GM19239 (cell line): ENCODE measurements around the gene GDPD4.

Source experiments
- DNase-seq: peaks from one replicate; pipeline ENCODE4 v3.0.0; 2011; ENCODE audit warnings: low spot score; ENCODE audit not compliant: insufficient read length
- FAIRE-seq: peaks from 2 replicates; lab custom pipeline; 2011; peaks lifted over from hg19 to GRCh38; lab: Jason Lieb, UNC

GDPD4 gene, protein sequence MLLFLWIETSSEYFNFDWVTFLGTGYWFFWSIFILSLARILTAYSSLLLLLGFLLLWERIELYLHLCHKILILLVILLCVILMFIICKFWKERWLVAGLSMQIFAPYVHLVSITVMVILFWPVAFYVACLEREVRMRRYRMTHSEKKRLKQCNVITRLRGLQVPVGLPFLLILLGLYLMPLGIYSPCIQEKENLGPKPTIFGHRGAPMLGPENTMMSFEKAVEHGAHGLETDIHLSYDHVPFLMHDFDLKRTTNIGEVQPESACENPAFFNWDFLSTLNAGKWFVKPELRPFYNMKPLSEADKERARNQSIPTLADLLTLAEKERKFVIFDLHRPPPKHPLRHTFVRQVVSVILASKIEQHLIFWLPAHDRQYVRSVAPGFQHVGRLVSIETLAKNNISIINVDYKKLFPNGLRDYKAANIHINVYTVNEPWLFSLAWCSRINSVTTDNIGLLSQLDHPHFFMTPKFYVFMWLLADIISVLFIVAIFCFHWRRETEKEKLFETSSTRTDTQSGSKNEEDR

GRCh38 chr11:77301510-77301909 is at the start of gene GDPD4:
Gene GDPD4 (minus strand): TSS chr11:77301686. CDS start chr11:77285137, 16,549 bp downstream.
- no peak for FAIRE-seq
- DNase-seq: no peak

DNA sequence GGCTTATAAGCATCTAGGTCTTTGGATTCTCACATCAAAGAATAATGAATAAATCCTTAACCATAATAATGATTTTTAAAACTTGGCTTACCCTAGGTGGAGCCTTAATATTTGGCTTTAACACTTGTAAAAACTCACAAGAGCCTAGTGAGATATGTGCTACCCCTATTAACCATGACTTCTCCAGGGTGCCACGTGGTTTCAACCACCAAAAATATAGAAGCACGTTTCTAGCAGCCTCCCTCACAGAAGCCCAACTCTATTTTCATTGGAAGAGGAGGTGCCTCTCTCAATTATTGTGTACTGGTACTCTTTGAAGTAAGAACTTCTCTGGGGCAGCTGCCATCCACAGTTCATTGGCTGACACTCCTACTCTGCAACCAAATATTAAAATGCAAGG is 46.5 kb upstream of the GDPD4 start:
- DNase-seq: no peak
- FAIRE-seq: no peak

DNA sequence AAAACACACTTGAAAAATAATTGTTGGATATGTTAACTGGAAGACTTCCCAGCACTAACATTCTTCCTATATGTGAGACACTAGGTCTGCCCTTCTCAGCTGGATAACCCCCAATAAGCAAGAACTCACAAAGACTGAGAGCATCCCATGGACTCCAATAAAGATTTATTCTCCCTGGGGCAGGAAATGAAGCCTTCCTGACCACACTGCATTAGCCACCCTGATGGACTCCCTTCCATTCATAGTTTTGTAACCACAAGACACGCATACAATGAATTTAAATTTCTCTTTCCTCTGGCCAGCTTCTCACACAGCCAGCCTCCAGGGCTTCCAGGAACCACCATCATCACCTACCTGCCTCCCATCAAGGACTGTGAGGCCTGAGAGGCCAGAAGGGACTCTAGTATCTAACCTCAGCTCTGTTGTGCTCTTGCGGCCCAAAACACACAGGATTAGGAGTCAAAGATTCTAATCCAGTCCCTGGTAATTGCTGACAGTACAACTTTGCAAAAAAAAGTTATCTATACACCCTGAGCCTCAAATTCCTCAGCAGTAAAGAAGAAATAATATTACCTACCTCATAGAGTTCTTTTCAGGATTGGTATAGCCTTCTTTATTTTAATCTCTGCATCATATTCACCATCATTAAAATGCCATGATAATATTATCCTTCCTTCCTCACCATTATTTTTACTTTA is 45.6 kb upstream of the GDPD4 start:
- DNase-seq: no peak
- FAIRE-seq: no peak

DNA sequence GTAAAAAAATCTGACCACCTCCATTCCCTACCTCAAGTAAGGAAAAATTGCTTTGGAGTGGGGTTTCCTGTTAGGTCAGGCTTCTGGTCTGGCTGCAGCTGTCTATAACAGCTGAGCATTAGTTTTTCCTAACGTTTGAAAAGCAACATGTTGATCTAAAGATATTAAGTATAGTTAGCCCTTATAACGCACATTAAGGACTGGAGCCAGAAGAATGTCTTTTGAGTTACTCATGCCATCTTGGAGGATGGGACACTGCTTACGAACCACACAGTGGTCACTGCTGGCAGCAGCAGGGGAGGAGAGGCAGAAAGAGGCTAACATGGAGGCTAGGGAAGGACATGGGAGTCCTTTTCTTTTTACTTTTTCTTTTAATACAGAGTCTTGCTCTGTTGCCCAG is 44.1 kb upstream of the GDPD4 start:
- no peak for FAIRE-seq

GRCh38 chr11:77340501-77340900 is 39.0 kb upstream of the GDPD4 start:
- FAIRE-seq: no peak
- no peak for DNase-seq

More for the DNA sequence above, 44.1 kb upstream of the GDPD4 start:
- DNase-seq: no peak

DNA sequence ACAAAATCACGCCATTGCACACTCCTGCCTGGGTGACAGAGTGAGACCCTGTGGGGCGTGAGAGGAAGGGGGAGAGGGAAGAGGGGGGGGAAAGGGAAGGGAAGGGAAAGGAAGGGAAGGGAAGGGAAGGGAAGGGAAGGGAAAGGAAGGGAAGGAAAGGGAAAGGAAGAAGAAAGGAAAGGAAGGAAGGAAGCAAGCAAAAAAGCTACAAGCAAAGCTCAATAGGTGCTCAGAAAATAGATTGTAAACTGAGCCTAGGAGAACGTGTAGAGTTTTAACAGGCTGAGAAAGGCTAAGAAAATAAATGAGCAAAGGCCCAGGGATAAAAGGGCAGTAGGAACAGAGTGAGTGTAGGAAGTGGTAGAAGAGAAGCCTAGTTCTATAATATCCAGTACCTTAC is 30.8 kb upstream of the GDPD4 start:
- no peak for DNase-seq

GRCh38 chr11:77325159-77325558 is 23.7 kb upstream of the GDPD4 start:
- DNase-seq (no peak), FAIRE-seq (no peak)

More for the DNA sequence above, 30.8 kb upstream of the GDPD4 start:
- no peak for FAIRE-seq

DNA sequence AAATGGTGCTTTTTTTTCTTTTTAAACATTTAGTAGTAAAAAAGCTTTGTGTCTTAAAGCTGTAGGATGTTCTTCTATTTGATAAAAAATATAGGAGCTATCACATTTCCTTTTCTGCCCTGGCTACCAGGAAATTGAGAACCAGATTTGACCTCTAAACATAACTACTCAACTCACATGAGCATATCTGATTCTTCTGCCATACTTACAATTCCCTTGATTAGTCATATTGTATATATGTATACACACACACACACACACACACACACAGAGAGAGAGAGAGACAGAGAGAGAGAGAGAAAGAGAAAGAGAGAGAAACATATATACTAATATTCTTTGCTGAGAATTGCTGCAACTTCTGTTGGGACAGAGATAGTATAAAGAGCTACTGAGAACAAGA is 23.0 kb upstream of the GDPD4 start:
- FAIRE-seq: no peak

DNA sequence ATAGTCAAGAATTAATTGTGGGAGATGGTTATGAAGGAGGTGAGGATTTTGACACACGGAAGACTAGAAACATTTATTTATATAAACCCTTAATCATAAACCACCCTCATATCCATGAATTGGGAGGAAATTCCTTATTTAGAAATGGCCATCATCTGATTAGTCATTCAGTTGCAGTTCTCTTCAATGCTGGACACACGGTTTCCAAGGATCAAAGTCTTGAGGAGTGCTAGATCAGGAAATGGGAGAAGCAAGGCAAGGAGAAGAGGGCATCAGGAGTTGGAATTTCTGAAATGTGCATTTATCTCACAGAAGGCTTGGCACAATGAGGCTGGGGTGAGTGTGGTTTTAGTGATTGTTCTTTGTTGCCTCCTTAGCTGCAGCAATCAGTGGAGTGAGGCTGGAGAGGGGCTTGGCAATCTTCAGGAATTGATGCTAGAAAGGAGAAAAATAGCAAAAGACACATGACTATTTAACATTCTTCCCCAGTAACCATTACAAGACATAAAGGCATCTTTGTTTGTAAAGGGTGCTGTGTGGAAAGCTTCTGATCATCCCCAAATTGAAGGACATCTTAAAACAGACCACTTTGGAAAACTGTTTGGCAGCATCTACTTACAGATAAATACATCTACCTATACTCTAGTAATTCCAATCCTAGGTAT is 21.6 kb upstream of the GDPD4 start:
- no peak for FAIRE-seq
- DNase-seq: no peak

More for the DNA sequence above, 23.0 kb upstream of the GDPD4 start:
- DNase-seq: no peak

- DNase-seq (no peak), FAIRE-seq (no peak)
These were observed 21.0 kb upstream of the GDPD4 start for GRCh38 chr11:77322506-77322905.

- DNase-seq (no peak), FAIRE-seq (no peak)
These were observed 18.9 kb upstream of the GDPD4 start for GRCh38 chr11:77320351-77320750.

- FAIRE-seq: no peak
- no peak for DNase-seq
These were observed 17.1 kb upstream of the GDPD4 start for GRCh38 chr11:77318600-77318999.

- FAIRE-seq (no peak), DNase-seq (no peak)
These were observed 15.4 kb upstream of the GDPD4 start for GRCh38 chr11:77316733-77317342.

GRCh38 chr11:77312107-77312506 is 10.6 kb upstream of the GDPD4 start:
- no peak for DNase-seq
- no peak for FAIRE-seq

GRCh38 chr11:77311701-77312100 is 10.2 kb upstream of the GDPD4 start:
- FAIRE-seq (no peak), DNase-seq (no peak)

GRCh38 chr11:77310721-77311120 is 9.2 kb upstream of the GDPD4 start:
- DNase-seq: no peak
- FAIRE-seq: no peak

GRCh38 chr11:77309401-77310085 is 8.1 kb upstream of the GDPD4 start:
- DNase-seq (no peak), FAIRE-seq (no peak)

DNA sequence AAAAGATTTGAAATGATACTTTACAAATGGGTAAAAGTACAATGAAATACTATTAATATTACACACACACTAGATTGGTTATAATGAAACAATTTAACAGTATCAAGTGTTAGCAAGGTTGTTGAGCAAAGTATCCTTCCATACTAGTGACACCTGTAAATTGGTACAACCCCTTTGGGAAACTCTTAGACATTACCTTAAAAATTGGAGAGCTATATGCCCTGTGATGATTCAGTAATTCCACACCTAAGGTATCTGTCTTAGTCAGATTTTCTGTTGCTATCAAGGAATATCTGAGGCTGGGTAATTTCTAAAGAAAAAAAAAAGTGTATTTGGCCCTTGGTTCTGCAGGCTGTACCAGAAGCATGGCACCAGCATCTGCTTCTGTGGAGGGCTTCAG is 7.4 kb upstream of the GDPD4 start:
- DNase-seq (no peak), FAIRE-seq (no peak)

GRCh38 chr11:77303328-77303727 is 1.8 kb upstream of the GDPD4 start:
- no peak for DNase-seq
- no peak for FAIRE-seq

- FAIRE-seq (no peak), DNase-seq (no peak)
These were observed 1.3 kb upstream of the GDPD4 start for GRCh38 chr11:77302752-77303151.
